NCI-H2107 treated with DMSO at 0.1 percent for 48 hours (cell line): ENCODE data around the gene LAMA2.

Experiments used
- DNase-seq: peaks from one replicate; lab custom pipeline; 2025; ENCODE audit not compliant: unreplicated experiment; lab: John Stamatoyannopoulos, UW

Gene LAMA2

GRCh38 chr6:128914051-128914450 is 31.1 kb downstream of the LAMA2 start:
- DNase-seq = no peak

DNA sequence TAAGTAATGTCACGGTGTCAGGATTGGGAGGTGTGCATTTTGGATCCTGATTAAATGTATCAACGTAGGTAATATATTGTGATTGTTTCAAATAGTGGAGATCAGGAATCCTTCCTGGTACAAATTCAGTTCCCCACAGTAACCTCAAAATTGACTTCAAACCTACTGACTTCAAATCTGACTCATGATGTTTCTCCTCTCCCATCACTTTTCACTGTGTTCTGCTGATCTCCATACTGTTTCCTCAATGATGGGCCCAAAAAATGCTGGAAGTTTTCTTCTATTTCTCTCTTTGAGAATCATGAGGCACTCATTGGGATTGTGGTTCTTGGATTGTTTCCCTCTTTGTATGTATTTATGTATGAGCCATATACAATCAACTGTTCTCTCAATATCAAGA is 35.9 kb downstream of the LAMA2 start:
- no peak for DNase-seq

DNA sequence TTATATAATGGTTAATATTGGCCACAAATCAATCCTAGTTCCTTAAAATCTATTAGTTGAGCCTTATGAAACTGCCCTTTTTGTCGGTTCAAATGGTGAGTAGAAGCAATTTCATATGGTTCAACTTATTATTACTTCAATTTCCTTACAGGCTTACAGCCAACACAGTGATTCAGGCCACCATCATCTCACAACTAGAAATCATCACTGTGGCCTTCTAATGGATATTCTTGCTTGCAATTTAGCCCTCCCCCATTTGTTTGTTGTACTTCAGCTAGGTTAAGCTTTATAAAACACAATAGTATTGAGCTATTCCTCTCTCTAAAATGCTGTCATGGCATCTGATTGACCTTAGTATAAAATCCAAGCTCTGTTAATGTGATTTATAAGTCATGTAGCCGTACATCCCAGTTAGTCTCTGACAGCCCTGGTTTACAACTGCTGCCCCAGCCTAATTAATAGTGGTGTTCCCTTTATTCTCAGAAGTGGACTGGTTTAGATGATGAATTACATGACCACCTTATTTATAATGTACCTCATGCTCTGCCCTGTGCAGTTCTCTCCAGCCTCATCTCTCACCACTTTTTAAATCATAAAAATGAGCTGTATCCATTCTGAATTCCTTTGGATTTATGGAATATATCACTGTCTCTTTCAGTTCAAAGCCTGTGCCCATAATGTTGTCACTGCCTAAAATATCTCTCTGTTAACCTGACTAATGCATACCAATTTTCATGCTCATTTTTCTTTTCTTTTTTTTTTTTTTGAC is 36.7 kb downstream of the LAMA2 start:
- DNase-seq = no peak

DNA sequence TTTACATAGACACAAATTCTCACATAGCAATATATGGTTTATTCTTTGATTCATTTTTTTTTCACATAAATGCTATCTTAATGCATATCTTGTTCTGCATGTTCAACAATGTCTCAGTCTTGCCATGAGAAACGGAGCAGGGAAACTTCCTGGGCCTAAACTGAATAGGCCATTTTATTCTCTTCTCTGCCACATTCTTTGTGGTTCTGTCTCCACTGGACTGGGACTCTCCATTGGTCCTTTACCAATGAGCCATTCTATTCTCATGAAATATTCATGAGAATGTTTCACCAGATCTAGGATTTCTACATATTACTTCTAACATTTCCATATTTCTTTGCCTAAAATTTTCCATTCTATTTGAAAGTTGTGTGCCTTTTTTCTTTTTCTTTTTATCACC is 42.8 kb downstream of the LAMA2 start:
- no peak for DNase-seq

DNA sequence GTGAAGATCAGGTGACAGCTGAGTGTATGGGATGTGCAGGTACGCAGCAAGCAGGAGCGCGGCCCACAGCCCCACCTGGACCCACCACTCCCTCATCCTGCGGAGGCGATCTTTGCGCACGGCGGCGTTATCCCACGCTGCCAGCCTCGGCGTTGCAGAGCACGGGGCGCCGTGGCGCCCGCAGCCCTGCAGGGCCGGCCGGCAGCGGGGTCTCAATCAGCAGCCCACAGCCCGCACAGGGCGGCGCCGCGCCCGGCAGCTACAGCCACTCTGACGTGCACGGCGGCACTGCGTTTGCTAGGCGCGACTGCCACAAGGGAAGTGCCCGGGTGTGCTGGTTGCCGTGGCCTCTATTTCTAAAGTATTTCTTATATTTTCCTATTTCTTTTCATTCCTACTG is 46.9 kb downstream of the LAMA2 start:
- no peak for DNase-seq

- DNase-seq = no peak
These were observed 47.4 kb downstream of the LAMA2 start for GRCh38 chr6:128930321-128930720.

GRCh38 chr6:128932061-128932460 is 49.1 kb downstream of the LAMA2 start:
- no peak for DNase-seq

DNA sequence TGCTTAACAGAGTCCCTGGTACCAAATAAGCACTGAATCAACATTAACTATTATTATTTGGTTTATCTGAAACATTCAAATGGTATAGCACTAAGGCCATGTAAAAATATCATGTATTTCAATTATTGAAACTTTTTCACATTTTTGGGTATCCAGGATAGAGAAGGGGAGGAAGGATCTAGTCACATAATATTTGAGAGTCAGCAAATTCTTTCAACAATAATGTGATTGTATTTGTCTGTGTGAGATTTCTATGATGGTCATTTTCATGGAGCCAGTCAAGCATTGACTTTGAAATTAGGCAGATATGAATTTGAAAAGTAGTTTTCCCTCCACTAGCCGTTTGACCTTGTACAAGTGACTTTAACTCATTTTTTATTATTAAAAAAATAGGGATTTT is 67.9 kb downstream of the LAMA2 start:
- no peak for DNase-seq

DNA sequence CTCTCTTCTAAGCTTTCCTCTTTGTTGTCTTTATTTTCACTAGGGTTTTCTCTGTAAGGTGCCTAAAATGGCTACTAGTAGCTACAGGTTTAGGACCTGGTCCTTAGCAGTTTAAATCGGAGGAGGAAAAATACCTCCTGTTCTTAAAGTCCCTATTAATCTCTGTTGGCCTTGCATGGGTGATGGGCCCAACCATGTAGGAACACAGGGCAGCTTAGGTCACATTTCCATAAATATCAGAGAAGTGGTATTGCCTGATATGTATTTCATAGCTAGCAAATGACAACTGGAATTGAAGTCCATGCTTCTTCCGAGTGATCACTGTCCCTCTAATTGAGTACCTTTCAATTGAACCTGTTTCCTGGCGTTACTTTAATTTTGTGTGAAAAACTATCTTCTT is 70.0 kb downstream of the LAMA2 start:
- no peak for DNase-seq

- DNase-seq = no peak
These were observed 71.5 kb downstream of the LAMA2 start for GRCh38 chr6:128954308-128955043.

GRCh38 chr6:128963561-128963960 is 80.6 kb downstream of the LAMA2 start:
- DNase-seq = no peak

DNA sequence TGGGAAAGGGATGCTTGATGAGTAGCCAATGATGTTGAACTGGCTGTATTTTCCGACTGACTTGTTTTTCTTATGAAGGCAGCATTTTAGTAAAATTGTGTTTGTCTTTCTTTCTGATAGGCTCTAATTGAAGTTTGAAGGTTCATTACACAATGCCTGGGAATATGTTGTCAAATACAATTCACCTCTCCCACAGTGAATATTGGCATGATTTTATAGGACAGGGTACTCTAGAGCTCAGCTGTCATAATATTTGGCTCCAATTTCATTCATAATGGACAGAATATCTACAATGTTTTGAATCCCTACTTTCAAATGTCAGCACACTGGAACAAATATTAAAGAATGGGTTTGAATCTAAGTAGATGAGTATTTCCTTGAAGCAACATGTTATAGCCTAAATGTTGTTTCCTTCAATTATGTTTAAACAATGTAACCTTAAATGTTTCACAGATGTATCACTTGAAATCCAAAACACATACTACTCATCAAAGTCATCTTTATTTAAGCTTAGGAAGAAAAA is 81.4 kb downstream of the LAMA2 start:
- no peak for DNase-seq

DNA sequence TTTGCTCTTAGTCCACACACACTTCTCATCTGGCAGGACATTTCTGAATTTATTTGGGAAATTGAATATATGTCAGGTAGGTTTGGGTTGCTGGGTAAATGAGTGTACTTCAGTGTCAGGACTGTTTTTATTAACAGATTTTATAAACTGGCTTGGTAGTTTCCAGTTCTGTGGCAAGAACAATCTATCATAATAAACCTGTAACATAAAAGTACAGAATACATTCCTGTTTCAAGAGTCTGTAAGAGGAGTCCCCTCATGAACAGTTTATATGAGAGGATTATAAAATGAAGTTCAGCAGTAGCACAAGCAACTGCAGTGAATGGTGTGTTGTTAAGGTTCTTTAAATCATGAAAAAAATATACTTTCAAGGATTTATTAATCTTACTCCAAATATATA is 81.8 kb downstream of the LAMA2 start:
- DNase-seq = no peak

- no peak for DNase-seq
These were observed 84.0 kb downstream of the LAMA2 start for GRCh38 chr6:128966934-128967333.

- DNase-seq = no peak
These were observed 96.1 kb downstream of the LAMA2 start for GRCh38 chr6:128979071-128979470.

DNA sequence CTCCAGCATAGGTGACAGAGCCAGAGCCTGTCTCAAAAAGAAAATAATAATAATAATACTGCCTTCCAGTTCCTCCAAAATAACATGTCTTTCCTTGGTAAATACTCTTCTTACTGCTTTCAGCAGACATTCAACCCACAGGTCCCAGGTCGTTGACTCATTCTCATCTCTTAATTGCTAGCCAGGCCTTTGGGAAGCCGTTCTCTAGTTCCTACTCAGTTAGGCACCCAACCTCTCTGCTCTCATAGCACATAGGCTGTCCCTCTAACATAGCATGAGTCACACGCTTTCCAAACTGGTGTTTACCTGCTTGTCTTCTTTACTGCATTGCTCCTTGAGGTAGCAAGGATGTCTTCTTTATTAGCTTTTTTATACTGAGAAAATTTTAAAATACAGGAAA is 98.8 kb downstream of the LAMA2 start:
- DNase-seq = no peak

GRCh38 chr6:128990360-128990759 is 107.4 kb downstream of the LAMA2 start:
- no peak for DNase-seq

DNA sequence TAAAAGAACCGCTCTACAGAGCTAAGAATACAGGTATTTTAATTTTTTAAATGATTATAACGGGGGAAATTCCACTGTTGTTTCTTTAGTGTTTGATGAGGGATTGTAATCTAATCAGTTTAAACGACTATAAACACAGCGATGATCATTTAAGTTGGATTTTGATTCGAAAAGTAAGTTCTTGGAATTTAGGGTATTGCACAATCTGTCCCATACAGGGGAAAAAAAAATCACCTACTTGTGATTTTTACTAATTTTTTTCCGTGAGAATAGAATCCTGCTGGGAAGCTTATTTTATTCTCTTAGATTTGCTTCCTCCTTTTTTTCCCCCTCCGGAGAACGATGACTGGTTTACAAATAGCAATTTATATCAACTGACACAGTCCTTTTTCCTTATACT is 108.0 kb downstream of the LAMA2 start:
- no peak for DNase-seq

DNA sequence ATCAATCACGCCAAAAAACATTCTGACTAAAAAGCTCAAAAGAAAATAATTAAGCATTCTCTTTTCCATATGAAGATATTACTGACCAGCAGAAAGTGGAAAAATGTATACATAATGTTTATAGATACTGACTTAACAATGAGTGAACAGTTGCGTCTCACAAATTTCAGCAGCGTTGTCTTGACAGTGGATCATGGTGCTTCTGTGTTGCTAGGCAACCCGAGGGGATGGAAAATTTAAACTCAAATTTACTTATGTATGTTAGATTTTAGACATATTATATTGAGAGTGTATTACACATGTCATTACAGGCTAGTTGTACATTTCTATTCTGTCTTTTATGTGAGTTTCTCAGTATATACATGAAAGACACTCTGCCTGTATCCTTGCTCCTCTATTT is 110.2 kb downstream of the LAMA2 start:
- DNase-seq = no peak

GRCh38 chr6:128997880-128998279 is 114.9 kb downstream of the LAMA2 start:
- no peak for DNase-seq

DNA sequence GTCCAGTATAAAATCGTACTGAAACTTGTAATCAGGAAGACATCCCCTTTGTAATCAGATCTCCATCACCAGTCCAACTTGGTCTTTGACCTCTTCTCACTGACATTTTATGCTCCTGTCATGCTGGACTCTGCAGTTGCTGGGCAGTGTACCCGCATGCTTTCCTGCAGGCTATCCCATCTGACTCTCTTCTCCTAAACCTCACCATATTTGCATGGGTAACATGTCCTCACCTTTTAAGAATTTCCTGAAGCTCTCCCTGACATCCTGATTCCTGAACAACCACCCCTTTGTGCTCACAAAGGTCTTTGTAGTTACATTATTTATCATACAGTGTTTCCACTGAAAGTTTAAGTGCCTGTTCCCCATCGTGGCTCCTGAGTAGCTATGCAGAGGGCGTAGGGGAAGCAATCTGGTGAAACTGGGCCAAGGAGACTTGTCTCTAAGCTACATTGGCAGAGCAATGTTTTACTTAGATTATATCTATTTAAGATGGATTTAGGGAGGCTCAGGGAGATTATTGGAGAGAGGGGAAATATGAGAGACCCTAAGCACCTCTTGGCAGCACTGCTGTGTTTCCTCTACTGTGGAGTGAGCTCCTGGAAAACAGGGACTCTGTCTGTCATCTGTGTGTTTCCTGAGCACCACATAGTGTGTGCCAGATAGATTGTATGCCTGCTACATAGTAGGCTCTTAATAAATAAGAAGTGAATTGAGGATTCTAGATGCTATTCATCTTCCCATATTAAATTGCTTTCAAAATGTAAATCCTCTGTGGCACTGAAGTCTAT is 124.0 kb downstream of the LAMA2 start:
- DNase-seq = no peak
